ENCODE measurements around the gene NLRP9. TPM values are rescaled to one million over a fixed set of nuclear protein-coding genes. Genes with fewer than 3 reads are reported as not detected.
"Not testable (repeated sequence)": the region's sequence is repeated elsewhere in the genome, so short reads cannot be mapped to it uniquely, and the experiment has no call there.

The NLRP9 gene
- total RNA-seq, 4 donors from 2014 or later, result not detected

DNA sequence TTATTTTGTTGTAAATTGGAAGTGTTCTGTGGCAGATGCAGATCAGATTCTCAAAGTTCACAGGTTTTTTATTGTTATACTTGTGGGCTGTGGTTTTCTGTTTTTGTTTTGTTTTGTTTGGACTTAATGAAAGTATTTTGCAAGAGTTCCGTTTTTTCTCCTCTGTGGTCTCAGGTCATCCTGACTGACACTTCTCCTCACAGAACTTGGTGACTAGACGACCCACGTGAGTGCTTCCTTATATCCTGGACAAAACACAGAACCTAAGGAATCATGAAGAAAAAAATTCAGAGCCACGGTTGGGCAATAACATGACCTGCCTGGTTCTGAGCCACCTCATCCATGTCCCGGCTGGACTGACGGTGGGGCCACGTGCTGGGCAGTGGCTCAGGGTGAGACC lies 28.3 kb upstream of the NLRP9 start:
- no peak for DNase-seq (ENCODE audit: low spot score in 2 of 2)
- TF ChIP-seq POLR2AphosphoS5 (IDR thresholded peaks at IDR 0.05) (no peak), POLR2A (IDR thresholded peaks at IDR 0.05) (no peak), EP300 (IDR thresholded peaks at IDR 0.05) (no peak)
- TF ChIP-seq, protein P1, sequence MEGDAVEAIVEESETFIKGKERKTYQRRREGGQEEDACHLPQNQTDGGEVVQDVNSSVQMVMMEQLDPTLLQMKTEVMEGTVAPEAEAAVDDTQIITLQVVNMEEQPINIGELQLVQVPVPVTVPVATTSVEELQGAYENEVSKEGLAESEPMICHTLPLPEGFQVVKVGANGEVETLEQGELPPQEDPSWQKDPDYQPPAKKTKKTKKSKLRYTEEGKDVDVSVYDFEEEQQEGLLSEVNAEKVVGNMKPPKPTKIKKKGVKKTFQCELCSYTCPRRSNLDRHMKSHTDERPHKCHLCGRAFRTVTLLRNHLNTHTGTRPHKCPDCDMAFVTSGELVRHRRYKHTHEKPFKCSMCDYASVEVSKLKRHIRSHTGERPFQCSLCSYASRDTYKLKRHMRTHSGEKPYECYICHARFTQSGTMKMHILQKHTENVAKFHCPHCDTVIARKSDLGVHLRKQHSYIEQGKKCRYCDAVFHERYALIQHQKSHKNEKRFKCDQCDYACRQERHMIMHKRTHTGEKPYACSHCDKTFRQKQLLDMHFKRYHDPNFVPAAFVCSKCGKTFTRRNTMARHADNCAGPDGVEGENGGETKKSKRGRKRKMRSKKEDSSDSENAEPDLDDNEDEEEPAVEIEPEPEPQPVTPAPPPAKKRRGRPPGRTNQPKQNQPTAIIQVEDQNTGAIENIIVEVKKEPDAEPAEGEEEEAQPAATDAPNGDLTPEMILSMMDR (IDR thresholded peaks at IDR 0.05), result no peak
- 74% methylated on average over 7 of the region's 7 CpGs for WGBS
- Histone ChIP-seq H3K36me3 (no peaks in the 10 kb centered on the region), H3K9me3 (no peaks in the 10 kb centered on the region), H3K4me1 (no peaks in the 10 kb centered on the region), H3K27ac (no peak overlapping the region), H3K27me3 (no peaks in the 10 kb centered on the region), H3K4me3 (no peak overlapping the region)

DNA sequence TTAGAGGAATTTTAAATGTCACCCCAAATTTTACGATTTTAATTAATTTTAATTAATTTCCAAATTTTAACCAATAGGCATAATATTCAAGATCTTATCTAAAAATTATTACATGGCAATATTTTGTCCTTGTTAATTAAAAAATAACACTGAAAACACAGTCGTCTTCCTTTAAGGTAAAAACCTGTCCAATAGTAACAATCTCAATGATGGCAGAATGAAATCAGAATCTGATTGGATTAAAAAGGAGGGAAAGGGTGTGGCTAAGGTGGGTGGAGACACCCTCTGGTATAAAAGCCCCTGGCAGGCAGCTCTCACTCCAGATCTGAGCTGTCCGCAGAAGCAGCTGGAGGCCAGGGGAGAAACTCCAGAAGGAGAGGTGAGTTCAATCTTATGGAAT lies 20.6 kb upstream of the NLRP9 start, which contains the start of gene RFPL4A:
RFPL4A (plus strand) TSS at position 301 of the 400 bp plus-strand sequence. CDS start 2,704 bp downstream, outside the sequence.
- 90% methylated on average over 3 of the region's 3 CpGs for WGBS
- H3K36me3 ChIP-seq; H3K27me3 ChIP-seq; DNase-seq (ENCODE audit: low spot score in 2 of 2); H3K9me3 ChIP-seq; H3K4me1 ChIP-seq; H3K4me3 ChIP-seq; H3K27ac ChIP-seq: not testable (repeated sequence)

DNA sequence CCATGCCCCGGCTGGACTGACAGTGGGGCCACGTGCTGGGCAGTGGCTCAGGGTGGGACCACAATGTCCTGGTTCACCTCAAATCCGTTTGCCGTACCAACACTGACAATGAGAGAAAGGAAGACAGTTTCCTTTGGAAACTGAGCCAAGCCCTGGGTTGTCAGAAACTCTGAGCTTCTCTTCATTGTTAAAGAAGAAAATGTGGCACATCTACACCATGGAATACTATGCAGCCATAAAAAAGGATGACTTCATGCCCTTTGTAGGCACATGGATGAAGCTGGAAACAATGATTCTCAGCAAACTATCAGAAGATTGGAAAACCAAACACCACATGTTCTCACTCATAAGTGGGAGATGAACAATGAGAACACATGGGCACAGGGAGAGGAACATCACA lies 18.6 kb upstream of the NLRP9 start:
- H3K27ac ChIP-seq; H3K9me3 ChIP-seq; H3K4me3 ChIP-seq; DNase-seq (ENCODE audit: low spot score in 2 of 2); H3K4me1 ChIP-seq; H3K36me3 ChIP-seq; H3K27me3 ChIP-seq: not testable (repeated sequence)
- WGBS, result 80% methylated on average over 4 of the region's 4 CpGs

DNA sequence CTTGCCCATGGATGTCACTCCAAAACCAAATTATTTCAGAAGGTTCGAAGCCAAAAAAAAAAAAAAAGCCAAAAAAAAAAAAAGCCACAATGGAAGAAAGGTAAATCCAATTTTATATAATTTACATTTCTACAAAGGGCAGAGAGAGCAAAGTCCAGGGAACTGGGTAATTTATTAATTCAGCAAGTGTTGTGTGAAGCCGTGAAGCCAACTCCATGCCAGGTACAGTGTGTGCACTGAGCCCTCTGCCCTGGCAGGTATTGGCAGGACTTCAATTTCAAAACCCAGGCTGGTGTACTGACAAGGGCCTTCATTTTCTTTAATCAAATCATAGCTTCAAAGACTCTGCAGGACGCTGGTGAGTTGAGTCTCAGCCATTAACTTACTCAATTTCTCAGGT lies 15.2 kb upstream of the NLRP9 start:
- DNase-seq (ENCODE audit: low spot score in 2 of 2), result no peak
- TF ChIP-seq EP300 (IDR thresholded peaks at IDR 0.05) (no peak), POLR2A (IDR thresholded peaks at IDR 0.05) (no peak), POLR2AphosphoS5 (IDR thresholded peaks at IDR 0.05) (no peak)
- TF ChIP-seq, protein P1 (IDR thresholded peaks at IDR 0.05), result no peak
- WGBS, result 72% methylated on average over 3 of the region's 3 CpGs

DNA sequence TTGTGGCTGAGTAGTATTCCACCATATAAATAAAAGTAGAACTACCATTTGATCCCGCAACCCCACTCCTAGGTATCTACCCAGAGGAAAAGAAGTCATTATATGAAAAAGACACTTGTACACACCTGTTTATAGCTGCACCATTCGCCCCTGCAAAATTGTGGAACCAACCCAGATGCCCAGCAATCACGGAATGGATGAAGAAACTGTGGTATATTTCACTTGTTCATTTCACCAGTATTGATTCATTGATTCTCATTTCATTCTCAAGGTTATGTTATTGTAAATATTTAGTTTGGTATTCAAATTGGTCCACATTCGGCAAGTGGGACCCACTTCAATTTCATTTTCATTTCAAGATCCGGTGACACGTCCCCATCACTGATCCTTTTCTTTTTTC lies 12.5 kb upstream of the NLRP9 start:
- 85% methylated on average over 6 of the region's 6 CpGs for WGBS
- no peaks in the 10 kb centered on the region for H3K9me3 ChIP-seq
- TF ChIP-seq POLR2AphosphoS5 (IDR thresholded peaks at IDR 0.05) (no peak), EP300 (IDR thresholded peaks at IDR 0.05) (no peak), POLR2A (IDR thresholded peaks at IDR 0.05) (no peak)
- TF ChIP-seq, protein P1 (IDR thresholded peaks at IDR 0.05), result no peak
- H3K27me3 ChIP-seq, result no peaks in the 10 kb centered on the region
- no peaks in the 10 kb centered on the region for H3K36me3 ChIP-seq
- H3K27ac ChIP-seq, result no peak overlapping the region
- no peak overlapping the region for H3K4me3 ChIP-seq
- H3K4me1 ChIP-seq, result no peaks in the 10 kb centered on the region
- no peak for DNase-seq (ENCODE audit: low spot score in 2 of 2)

More for the DNA sequence above, 15.2 kb upstream of the NLRP9 start:
- Histone ChIP-seq H3K9me3 (no peaks in the 10 kb centered on the region), H3K27me3 (no peaks in the 10 kb centered on the region), H3K4me1 (no peaks in the 10 kb centered on the region), H3K4me3 (no peak overlapping the region), H3K36me3 (no peaks in the 10 kb centered on the region), H3K27ac (no peak overlapping the region)

DNA sequence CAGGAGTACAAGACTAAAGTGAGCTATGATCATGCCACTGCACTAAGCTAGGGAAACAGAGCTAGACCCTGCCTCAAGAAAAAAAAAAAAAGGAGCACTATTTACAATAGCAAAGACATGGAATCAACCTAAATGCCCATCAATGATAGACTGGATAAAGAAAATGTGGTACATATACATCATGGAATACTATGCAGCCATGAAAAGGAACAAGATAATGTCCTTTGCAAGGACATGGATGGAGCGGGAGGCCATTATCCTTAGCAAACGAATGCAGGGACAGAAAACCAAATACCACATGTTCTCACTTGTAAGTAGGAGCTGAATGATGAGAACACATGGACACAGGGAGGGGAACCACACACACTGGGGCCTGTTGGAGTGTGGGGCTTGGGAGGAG lies 7.8 kb downstream of the NLRP9 start:
- DNase-seq (ENCODE audit: low spot score in 2 of 2); H3K4me1 ChIP-seq; H3K9me3 ChIP-seq; H3K27ac ChIP-seq; H3K27me3 ChIP-seq; H3K4me3 ChIP-seq; H3K36me3 ChIP-seq: not testable (repeated sequence)
- WGBS, result 84% methylated on average over 2 of the region's 2 CpGs

DNA sequence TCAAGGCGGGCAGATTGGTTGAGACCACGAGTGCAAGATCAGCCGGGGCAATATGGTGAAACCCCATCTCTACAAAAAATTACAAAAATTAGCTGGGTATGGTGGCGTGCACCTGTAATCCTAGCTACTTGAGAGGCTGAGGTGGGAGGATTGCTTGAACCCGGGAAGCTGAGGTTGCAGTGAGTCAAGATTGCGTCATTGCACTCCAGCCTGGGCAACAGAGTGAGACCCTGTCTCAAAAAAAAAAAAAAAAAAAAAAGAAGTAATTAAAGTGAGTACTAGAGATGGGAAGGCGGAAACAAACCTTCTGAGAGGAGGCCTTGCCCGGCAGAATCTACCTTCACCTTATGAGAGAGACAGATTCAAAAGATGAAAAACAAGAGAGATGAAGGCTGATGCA lies 14.7 kb downstream of the NLRP9 start:
- H3K9me3 ChIP-seq, result no peaks in the 10 kb centered on the region
- DNase-seq (ENCODE audit: low spot score in 2 of 2), result no peak
- no peak overlapping the region for H3K27ac ChIP-seq
- 88% methylated on average over 8 of the region's 8 CpGs for WGBS
- H3K4me1 ChIP-seq, result no peaks in the 10 kb centered on the region
- TF ChIP-seq EP300 (IDR thresholded peaks at IDR 0.05) (no peak), POLR2AphosphoS5 (IDR thresholded peaks at IDR 0.05) (no peak), POLR2A (IDR thresholded peaks at IDR 0.05) (no peak)
- TF ChIP-seq, protein P1 (IDR thresholded peaks at IDR 0.05), result no peak
- H3K4me3 ChIP-seq, result no peak overlapping the region
- H3K27me3 ChIP-seq, result peaks cover 18% of the 10 kb centered on the region
- no peaks in the 10 kb centered on the region for H3K36me3 ChIP-seq

All from suprapubic skin (tissue), 4 donors.